IPS-NIHi7 (cell line): ENCODE data around the gene CCDC3.

Experiments
- DNase-seq: peaks from one replicate; pipeline ENCODE4 v3.0.0; 2012; ENCODE audit warnings: mixed read lengths; ENCODE audit errors: extremely low spot score

CCDC3 gene

GRCh38 chr10:12922117-12922900, 79.2 kb downstream of the CCDC3 start:
- DNase-seq, result no peak

GRCh38 chr10:12921163-12921562, 80.3 kb downstream of the CCDC3 start:
- no peak for DNase-seq

- no peak for DNase-seq
These were observed 81.9 kb downstream of the CCDC3 start for GRCh38 chr10:12919574-12919973.

- DNase-seq, result no peak
These were observed 84.9 kb downstream of the CCDC3 start for GRCh38 chr10:12916587-12916986.

GRCh38 chr10:12915637-12916168, 85.8 kb downstream of the CCDC3 start:
- no peak for DNase-seq

GRCh38 chr10:12914111-12914510, 87.4 kb downstream of the CCDC3 start:
- no peak for DNase-seq

GRCh38 chr10:12911795-12912194, 89.7 kb downstream of the CCDC3 start:
- no peak for DNase-seq

- no peak for DNase-seq
These were observed 90.7 kb downstream of the CCDC3 start for GRCh38 chr10:12910835-12911234.

GRCh38 chr10:12909836-12910185, 91.7 kb downstream of the CCDC3 start:
- DNase-seq, result no peak

- DNase-seq, result no peak
These were observed 92.2 kb downstream of the CCDC3 start for GRCh38 chr10:12909182-12909835.

GRCh38 chr10:12908773-12909172, 92.7 kb downstream of the CCDC3 start:
- no peak for DNase-seq

- DNase-seq, result no peak
These were observed 93.9 kb downstream of the CCDC3 start for GRCh38 chr10:12907656-12908055.

GRCh38 chr10:12906051-12906541, 95.4 kb downstream of the CCDC3 start:
- no peak for DNase-seq

- no peak for DNase-seq
These were observed 96.4 kb downstream of the CCDC3 start for GRCh38 chr10:12905067-12905466.

- peak; percentile 30 for DNase-seq
These were observed 98.6 kb downstream of the CCDC3 start for GRCh38 chr10:12902851-12903358.

GRCh38 chr10:12902135-12902572, 99.4 kb downstream of the CCDC3 start:
- DNase-seq, result peak; percentile 84

GRCh38 chr10:12899546-12899945, 102.0 kb downstream of the CCDC3 start:
- DNase-seq, result no peak

- no peak for DNase-seq
These were observed 103.2 kb downstream of the CCDC3 start for GRCh38 chr10:12898271-12898670.

GRCh38 chr10:12897278-12897677, 104.2 kb downstream of the CCDC3 start:
- no peak for DNase-seq

- no peak for DNase-seq
These were observed 105.3 kb downstream of the CCDC3 start for GRCh38 chr10:12896251-12896650.

- no peak for DNase-seq
These were observed 108.6 kb downstream of the CCDC3 start for GRCh38 chr10:12892924-12893323.

- no peak for DNase-seq
These were observed 110.6 kb downstream of the CCDC3 start for GRCh38 chr10:12890958-12891357.

- DNase-seq, result no peak
These were observed 113.0 kb downstream of the CCDC3 start for GRCh38 chr10:12888470-12888869.
